Placental epithelial cell (primary cell): ENCODE data around the gene TRAF7. TPM values are rescaled to one million over a fixed set of nuclear protein-coding genes. Genes with fewer than 3 reads are reported as not detected.

Source experiments
- small RNA-seq: library from RNA; depleted of rRNA; stranded (forward); fragments of <200 nt; gene quantifications from one replicate; pipeline ENCODE3, GENCODE V24; 2012
- total RNA-seq: library from RNA; depleted of rRNA; stranded (reverse); fragments of >200 nt; gene quantifications from 2 replicates; pipeline ENCODE4 v1.2.3, GENCODE V29; 2012

Gene TRAF7
- total RNA-seq = 45.5 and 88.8 TPM in 2 replicates

GRCh38 chr16:2155091-2155950 lies at the start of gene TRAF7:
TRAF7 (plus strand) TSS chr16:2155782; CDS start chr16:2163921, 8,139 bp downstream.

GRCh38 chr16:2135770-2136490 lies 19.7 kb upstream of the TRAF7 start, which contains the start of gene PKD1:
PKD1 (minus strand) TSS chr16:2135898; CDS start chr16:2135689, 209 bp downstream.

GRCh38 chr16:2147981-2148671 lies 7.5 kb upstream of the TRAF7 start, which contains the start of gene RAB26:
RAB26 (plus strand) TSS chr16:2148625; CDS start chr16:2148784, 159 bp downstream.

GRCh38 chr16:2196162-2196980 lies 40.8 kb downstream of the TRAF7 start, which contains the start of gene CASKIN1:
CASKIN1 (minus strand) TSS chr16:2196605; CDS start chr16:2196432, 173 bp downstream.

GRCh38 chr16:2205104-2205966 lies 49.8 kb downstream of the TRAF7 start, which contains the start of gene MLST8:
MLST8 (plus strand) TSS chr16:2205454; CDS start chr16:2206086, 632 bp downstream.

GRCh38 chr16:2210386-2211365 lies 55.1 kb downstream of the TRAF7 start, which contains the start of gene BRICD5:
BRICD5 (minus strand) TSS chr16:2210863; CDS start chr16:2210833, 30 bp downstream.

GRCh38 chr16:2214719-2214968 lies 59.1 kb downstream of the TRAF7 start, which contains the start of gene PGP:
PGP (minus strand) TSS chr16:2214840; CDS start chr16:2214777, 63 bp downstream.

GRCh38 chr16:2223221-2223941 lies 67.8 kb downstream of the TRAF7 start, which contains the start of gene E4F1:
E4F1 (plus strand) TSS chr16:2223591; CDS start chr16:2223614, 23 bp downstream.

Small RNA genes within 50 kb of the gene (small RNA-seq; reads per million reads assigned to genes)
- gene MIR3180-5 = not detected
- gene MIR4516 = not detected
- not detected for gene RF00019
- not detected for gene SNORD60

Other genes with a start within 250 kb of the TRAF7 start
- gene HS3ST6, start 237.4 kb upstream of the TRAF7 start, total RNA-seq = not detected in 2 replicates
- 16.9 and 20.2 TPM in 2 replicates for gene MSRB1, start 212.6 kb upstream of the TRAF7 start, total RNA-seq
- not detected in 2 replicates for gene RPL3L, start 201.1 kb upstream of the TRAF7 start, total RNA-seq
- gene NDUFB10, start 196.2 kb upstream of the TRAF7 start, total RNA-seq = 113 and 135 TPM in 2 replicates
- gene RPS2, start 191.0 kb upstream of the TRAF7 start, total RNA-seq = 1,769 and 2,866 TPM in 2 replicates
- not detected in 2 replicates for gene RNF151, start 188.9 kb upstream of the TRAF7 start, total RNA-seq
- 27.1 and 50.1 TPM in 2 replicates for gene TBL3, start 183.7 kb upstream of the TRAF7 start, total RNA-seq
- gene NOXO1, start 174.3 kb upstream of the TRAF7 start, total RNA-seq = 1.6 and 2.1 TPM in 2 replicates
- 13.0 and 14.9 TPM in 2 replicates for gene GFER, start 171.6 kb upstream of the TRAF7 start, total RNA-seq
- 3.5 and 4.4 TPM in 2 replicates for gene SYNGR3, start 165.8 kb upstream of the TRAF7 start, total RNA-seq
- 20.4 and 23.4 TPM in 2 replicates for gene ZNF598, start 146.0 kb upstream of the TRAF7 start, total RNA-seq
- gene NPW, start 136.0 kb upstream of the TRAF7 start, total RNA-seq = 0.33 and 0.39 TPM in 2 replicates
- 8.2 and 22.6 TPM in 2 replicates for gene NHERF2, start 128.9 kb upstream of the TRAF7 start, total RNA-seq
- gene NTHL1, start 107.9 kb upstream of the TRAF7 start, total RNA-seq = 7.9 and 22.7 TPM in 2 replicates
- gene TSC2, start 107.8 kb upstream of the TRAF7 start, total RNA-seq = 82.8 and 95.0 TPM in 2 replicates
- 62.6 and 99.7 TPM in 2 replicates for gene PKD1, start 19.9 kb upstream of the TRAF7 start, total RNA-seq
- 0.33 and 0.39 TPM in 2 replicates for gene RAB26, start 7.2 kb upstream of the TRAF7 start, total RNA-seq
- gene CASKIN1, start 40.8 kb downstream of the TRAF7 start, total RNA-seq = under 0.01 TPM in 1 of 2 replicates, not detected in the other
- gene MLST8, start 49.7 kb downstream of the TRAF7 start, total RNA-seq = 24.3 and 82.3 TPM in 2 replicates
- 1.2 and 22.8 TPM in 2 replicates for gene BRICD5, start 55.1 kb downstream of the TRAF7 start, total RNA-seq
- gene PGP, start 59.1 kb downstream of the TRAF7 start, total RNA-seq = 13.3 and 23.1 TPM in 2 replicates
- gene E4F1, start 67.8 kb downstream of the TRAF7 start, total RNA-seq = 26.1 and 31.8 TPM in 2 replicates
- gene DNASE1L2, start 80.7 kb downstream of the TRAF7 start, total RNA-seq = 0.22 and 2.0 TPM in 2 replicates
- 20.0 and 35.1 TPM in 2 replicates for gene ECI1, start 95.8 kb downstream of the TRAF7 start, total RNA-seq
- 85.6 and 129 TPM in 2 replicates for gene RNPS1, start 112.3 kb downstream of the TRAF7 start, total RNA-seq
- under 0.01 TPM in 2 replicates for gene ABCA3, start 184.9 kb downstream of the TRAF7 start, total RNA-seq